Measurements from ENCODE around the gene RAB40A.

RAB40A gene

DNA sequence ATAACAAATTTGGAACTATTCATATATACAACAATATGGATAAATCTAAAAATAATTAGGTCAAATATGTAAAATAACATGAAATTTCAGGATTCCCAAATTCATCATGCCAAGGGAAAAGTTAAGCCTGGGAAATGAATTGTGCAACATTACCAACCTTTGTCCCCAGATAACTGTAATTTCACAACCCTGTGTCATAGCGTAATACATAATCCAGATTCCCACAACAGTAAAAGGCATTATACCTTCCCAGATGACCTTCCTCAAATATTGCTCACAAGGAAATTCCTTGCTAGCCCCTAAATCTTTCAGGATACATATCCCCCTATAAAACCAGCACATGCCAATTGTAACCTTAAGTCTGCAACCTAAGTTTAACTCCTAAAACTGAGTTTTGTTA is 32.9 kb upstream of the RAB40A start:
- TF ChIP-seq, protein P1, sequence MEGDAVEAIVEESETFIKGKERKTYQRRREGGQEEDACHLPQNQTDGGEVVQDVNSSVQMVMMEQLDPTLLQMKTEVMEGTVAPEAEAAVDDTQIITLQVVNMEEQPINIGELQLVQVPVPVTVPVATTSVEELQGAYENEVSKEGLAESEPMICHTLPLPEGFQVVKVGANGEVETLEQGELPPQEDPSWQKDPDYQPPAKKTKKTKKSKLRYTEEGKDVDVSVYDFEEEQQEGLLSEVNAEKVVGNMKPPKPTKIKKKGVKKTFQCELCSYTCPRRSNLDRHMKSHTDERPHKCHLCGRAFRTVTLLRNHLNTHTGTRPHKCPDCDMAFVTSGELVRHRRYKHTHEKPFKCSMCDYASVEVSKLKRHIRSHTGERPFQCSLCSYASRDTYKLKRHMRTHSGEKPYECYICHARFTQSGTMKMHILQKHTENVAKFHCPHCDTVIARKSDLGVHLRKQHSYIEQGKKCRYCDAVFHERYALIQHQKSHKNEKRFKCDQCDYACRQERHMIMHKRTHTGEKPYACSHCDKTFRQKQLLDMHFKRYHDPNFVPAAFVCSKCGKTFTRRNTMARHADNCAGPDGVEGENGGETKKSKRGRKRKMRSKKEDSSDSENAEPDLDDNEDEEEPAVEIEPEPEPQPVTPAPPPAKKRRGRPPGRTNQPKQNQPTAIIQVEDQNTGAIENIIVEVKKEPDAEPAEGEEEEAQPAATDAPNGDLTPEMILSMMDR (IDR thresholded peaks at IDR 0.05), result no peak
- no peak for DNase-seq (ENCODE audit: low spot score)
- Histone ChIP-seq H3K27ac (no peak overlapping the region), H3K4me3 (no peak overlapping the region)

DNA sequence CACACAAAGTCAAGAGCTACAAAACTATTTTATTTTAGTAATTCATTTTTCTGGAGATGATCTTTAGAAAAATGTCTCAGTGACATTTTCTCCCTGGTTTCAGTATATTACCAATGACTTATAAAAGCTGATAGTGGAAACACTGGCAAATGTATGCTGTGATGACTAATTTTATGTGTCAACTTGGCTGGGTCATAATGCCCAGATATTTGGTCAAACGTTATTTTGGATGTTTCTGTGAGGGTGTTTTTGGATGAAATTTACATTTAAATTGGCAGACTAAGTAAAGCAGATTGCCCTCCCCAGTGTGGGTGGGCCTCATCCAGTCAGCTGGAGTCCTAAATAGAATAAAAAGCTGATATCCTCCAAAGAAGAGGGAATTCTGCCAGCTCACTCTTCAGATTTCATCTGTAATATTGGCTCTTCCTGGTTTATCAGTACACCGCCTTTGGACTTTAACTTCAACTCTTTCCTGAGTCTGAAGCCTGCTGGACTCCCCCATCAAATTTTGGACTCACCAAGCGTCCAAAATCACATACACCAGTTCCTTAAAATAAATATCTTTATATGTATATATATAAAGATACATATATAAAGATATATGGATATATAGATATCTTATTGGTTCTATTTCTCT is 31.2 kb upstream of the RAB40A start:
- Histone ChIP-seq H3K27ac (peak overlapping the region in 1 of 2 donors; percentile 22), H3K4me3 (no peak overlapping the region)
- no peak for DNase-seq (ENCODE audit: low spot score)
- TF ChIP-seq, protein P1 (IDR thresholded peaks at IDR 0.05), result no peak

DNA sequence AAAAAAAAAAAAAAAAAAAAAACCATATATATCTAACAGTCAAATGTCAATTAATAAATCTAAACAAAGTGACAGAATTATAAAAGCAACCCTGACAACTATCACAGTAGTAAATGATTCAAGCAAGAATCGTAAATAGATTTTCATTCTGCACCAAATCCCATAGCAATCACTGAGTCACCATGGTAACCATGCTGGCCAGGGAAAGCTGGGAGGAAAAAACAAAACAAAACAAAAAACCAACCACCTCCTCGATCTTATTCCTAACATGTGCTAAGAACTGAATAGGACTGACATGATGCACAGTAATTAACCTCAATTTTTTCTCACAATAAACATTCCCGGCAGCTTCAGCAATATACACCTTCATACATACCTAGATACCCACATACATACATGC is 30.6 kb upstream of the RAB40A start:
- TF ChIP-seq, protein P1 (IDR thresholded peaks at IDR 0.05), result no peak
- H3K27ac ChIP-seq, result no peak overlapping the region
- DNase-seq (ENCODE audit: low spot score), result no peak
- no peak overlapping the region for H3K4me3 ChIP-seq

DNA sequence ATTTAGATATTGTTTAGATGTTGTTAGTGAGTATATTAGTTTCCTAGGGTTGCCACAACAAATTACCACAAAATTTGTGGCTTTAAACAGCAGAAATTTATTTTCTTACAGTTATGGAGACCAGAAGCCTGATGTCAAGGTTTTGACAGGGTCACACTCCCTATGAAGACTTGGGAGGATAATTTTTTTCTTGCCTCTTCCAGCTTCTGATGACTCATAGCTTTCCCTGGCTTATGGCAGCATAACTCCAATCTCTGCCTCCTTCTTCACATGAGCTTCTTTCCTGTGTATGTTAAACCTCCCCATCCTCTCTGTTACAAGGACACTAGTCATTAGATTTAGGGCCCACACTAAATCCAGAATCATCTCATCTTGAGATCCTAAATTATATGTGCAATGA is 20.9 kb upstream of the RAB40A start:
- no peak for DNase-seq (ENCODE audit: low spot score)
- TF ChIP-seq, protein P1 (IDR thresholded peaks at IDR 0.05), result no peak
- H3K27ac ChIP-seq, result peak overlapping the region; percentile 60 to 84
- no peak overlapping the region for H3K4me3 ChIP-seq

DNA sequence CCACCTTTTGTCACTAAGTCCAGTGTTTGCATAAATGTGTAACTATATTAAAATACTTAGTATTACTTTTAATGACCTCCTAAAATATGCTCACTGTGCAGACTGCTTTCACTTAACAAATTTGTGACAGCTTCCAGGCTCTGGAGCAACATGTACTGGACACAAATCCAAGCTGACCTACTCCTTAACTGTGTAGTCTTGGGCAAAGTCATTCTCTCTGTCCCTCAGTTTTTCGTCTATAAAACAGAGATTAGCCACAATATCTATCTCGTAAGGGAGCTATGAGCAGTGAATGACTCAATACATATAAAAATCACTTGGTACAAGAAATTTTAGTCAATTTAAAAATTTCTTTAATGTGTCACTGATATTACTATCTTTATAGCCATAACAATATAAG is 20.4 kb upstream of the RAB40A start:
- DNase-seq (ENCODE audit: low spot score), result no peak
- Histone ChIP-seq H3K27ac (peak overlapping the region; percentile 60 to 84), H3K4me3 (no peak overlapping the region)
- TF ChIP-seq, protein P1 (IDR thresholded peaks at IDR 0.05), result no peak

DNA sequence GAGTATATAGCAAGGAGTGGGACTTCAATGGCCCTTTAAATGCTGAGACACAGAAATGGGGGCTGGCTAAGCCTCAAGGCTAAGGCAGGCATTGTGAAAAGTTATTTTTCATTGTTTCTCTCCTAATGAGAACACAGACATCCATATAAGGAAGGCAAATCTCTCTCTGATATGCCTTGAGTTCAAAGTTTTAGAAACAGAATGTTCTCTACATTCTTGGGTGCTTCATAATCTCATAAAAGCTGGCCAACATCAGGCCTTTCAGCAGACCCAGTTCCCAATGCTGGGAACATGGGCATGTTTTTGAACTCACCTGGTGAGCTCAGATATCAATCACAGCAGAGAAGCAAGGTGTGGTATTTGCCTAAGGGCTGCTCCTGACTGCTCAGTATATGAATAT is 19.4 kb upstream of the RAB40A start:
- TF ChIP-seq, protein P1 (IDR thresholded peaks at IDR 0.05), result no peak
- no peak for DNase-seq (ENCODE audit: low spot score)
- H3K27ac ChIP-seq, result peak overlapping the region; percentile 39 to 84
- H3K4me3 ChIP-seq, result no peak overlapping the region

DNA sequence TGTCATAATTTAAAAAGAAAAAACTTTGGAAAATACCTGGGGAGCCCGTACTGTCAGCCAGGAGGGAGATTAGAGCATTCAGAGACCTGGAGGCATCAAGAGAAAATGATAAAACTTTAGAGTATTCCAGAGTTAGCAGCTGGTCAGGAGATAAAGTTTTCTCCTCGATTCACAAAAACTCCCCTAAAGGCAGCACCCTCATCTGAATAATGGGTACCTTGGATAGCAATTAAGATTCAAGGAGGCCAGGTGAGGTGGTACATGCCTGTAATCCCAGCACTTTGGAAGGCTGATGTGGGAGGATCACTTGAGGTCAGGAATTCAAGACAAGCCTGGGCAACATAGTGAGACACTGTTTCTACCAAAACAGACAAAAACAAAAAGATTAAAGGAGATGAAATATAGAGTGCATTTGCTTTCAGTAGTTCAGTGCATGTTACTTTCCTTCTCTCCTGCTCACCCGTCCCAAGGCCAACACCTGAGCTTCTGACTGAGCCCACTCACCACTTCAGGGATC is 18.6 kb upstream of the RAB40A start:
- DNase-seq (ENCODE audit: low spot score), result no peak
- no peak overlapping the region for H3K4me3 ChIP-seq
- peak overlapping the region; percentile 39 to 84 for H3K27ac ChIP-seq
- TF ChIP-seq, protein P1 (IDR thresholded peaks at IDR 0.05), result no peak

All from coronary artery (tissue), 2 donors.